ENCODE results near the gene NDST1.

Gene NDST1

GRCh38 chr5:150530423-150530822 lies 22.5 kb downstream of the NDST1 start:
- no peak for ATAC-seq
- TF ChIP-seq CSRNP3 (CRISPR knock-in tag; IDR thresholded peaks at IDR 0.05): no peak
- TF ChIP-seq CREB5 (CRISPR knock-in tag; IDR thresholded peaks at IDR 0.05; ENCODE audit: low read depth): no peak
- TF ChIP-seq TCF4 (CRISPR knock-in tag; IDR thresholded peaks at IDR 0.05; ENCODE audit: borderline replicate concordance): no peak
- no peak for TF ChIP-seq BACH2 (CRISPR knock-in tag; IDR thresholded peaks at IDR 0.05; ENCODE audit: borderline replicate concordance)
- TF ChIP-seq GLIS3 (CRISPR knock-in tag; IDR thresholded peaks at IDR 0.05): no peak
- no peak for TF ChIP-seq CSDC2 (CRISPR knock-in tag; IDR thresholded peaks at IDR 0.05)
- no peak for TF ChIP-seq ZC3H10 (CRISPR knock-in tag; IDR thresholded peaks at IDR 0.05)
- no peak for TF ChIP-seq ISL1 (CRISPR knock-in tag; IDR thresholded peaks at IDR 0.05)
- no peak for TF ChIP-seq ESRRG (CRISPR knock-in tag; IDR thresholded peaks at IDR 0.05)
- TF ChIP-seq ZFP30 (CRISPR knock-in tag; IDR thresholded peaks at IDR 0.05): no peak
- no peak for TF ChIP-seq PATZ1 (CRISPR knock-in tag; IDR thresholded peaks at IDR 0.05; ENCODE audit: borderline replicate concordance)
- TF ChIP-seq SNAI2 (CRISPR knock-in tag; IDR thresholded peaks at IDR 0.05): no peak
- TF ChIP-seq TSHZ2 (CRISPR knock-in tag; IDR thresholded peaks at IDR 0.05): no peak
- no peak for TF ChIP-seq PPARA (CRISPR knock-in tag; IDR thresholded peaks at IDR 0.05; ENCODE audit: borderline replicate concordance)
- no peak for TF ChIP-seq POU6F1 (CRISPR knock-in tag; IDR thresholded peaks at IDR 0.05; ENCODE audit: borderline replicate concordance, low read depth)
- no peak for TF ChIP-seq ZNF8 (CRISPR knock-in tag; IDR thresholded peaks at IDR 0.05)
- TF ChIP-seq ZNF565 (CRISPR knock-in tag; conservative IDR thresholded peaks at IDR 0.05; ENCODE audit: low read depth): no peak
- no peak for TF ChIP-seq OSR1 (CRISPR knock-in tag; IDR thresholded peaks at IDR 0.05)

- TF ChIP-seq SNAI2 (CRISPR knock-in tag; IDR thresholded peaks at IDR 0.05) (no peak), ZC3H10 (CRISPR knock-in tag; IDR thresholded peaks at IDR 0.05) (no peak), ZNF565 (CRISPR knock-in tag; conservative IDR thresholded peaks at IDR 0.05; ENCODE audit: low read depth) (no peak), ARNTL (CRISPR knock-in tag; IDR thresholded peaks at IDR 0.05; ENCODE audit: borderline replicate concordance, low read depth) (no peak), BACH2 (CRISPR knock-in tag; IDR thresholded peaks at IDR 0.05; ENCODE audit: borderline replicate concordance) (no peak), RARB (CRISPR knock-in tag; IDR thresholded peaks at IDR 0.05) (no peak)
Observed at GRCh38 chr5:150530951-150531588, 23.1 kb downstream of the NDST1 start.

GRCh38 chr5:150531686-150532085 lies 23.8 kb downstream of the NDST1 start:
- no peak for ATAC-seq
- TF ChIP-seq RARB (CRISPR knock-in tag; IDR thresholded peaks at IDR 0.05): no peak
- no peak for TF ChIP-seq ISL1 (CRISPR knock-in tag; IDR thresholded peaks at IDR 0.05)
- no peak for TF ChIP-seq PATZ1 (CRISPR knock-in tag; IDR thresholded peaks at IDR 0.05; ENCODE audit: borderline replicate concordance)
- no peak for TF ChIP-seq OSR1 (CRISPR knock-in tag; IDR thresholded peaks at IDR 0.05)
- TF ChIP-seq ARNTL (CRISPR knock-in tag; IDR thresholded peaks at IDR 0.05; ENCODE audit: borderline replicate concordance, low read depth): no peak
- TF ChIP-seq CREB5 (CRISPR knock-in tag; IDR thresholded peaks at IDR 0.05; ENCODE audit: low read depth): no peak
- TF ChIP-seq CSRNP3 (CRISPR knock-in tag; IDR thresholded peaks at IDR 0.05): no peak
- TF ChIP-seq POU6F1 (CRISPR knock-in tag; IDR thresholded peaks at IDR 0.05; ENCODE audit: borderline replicate concordance, low read depth): no peak

More at GRCh38 chr5:150530951-150531588, 23.1 kb downstream of the NDST1 start:
- no peak for ATAC-seq

Data from SK-N-SH treated with all-trans-retinoic acid at 6 μM for 48 hours (cell line).